Measurements from ENCODE around the gene OCRL. TPM values are rescaled to one million over a fixed set of nuclear protein-coding genes. Genes with fewer than 3 reads are reported as not detected.
"Not testable (repeated sequence)": the region's sequence is repeated elsewhere in the genome, so short reads cannot be mapped to it uniquely, and the experiment has no call there.

Gene OCRL
- total RNA-seq, 4 donors from 2014 or later = 32.4 to 72.1 (median 57.8) TPM

DNA sequence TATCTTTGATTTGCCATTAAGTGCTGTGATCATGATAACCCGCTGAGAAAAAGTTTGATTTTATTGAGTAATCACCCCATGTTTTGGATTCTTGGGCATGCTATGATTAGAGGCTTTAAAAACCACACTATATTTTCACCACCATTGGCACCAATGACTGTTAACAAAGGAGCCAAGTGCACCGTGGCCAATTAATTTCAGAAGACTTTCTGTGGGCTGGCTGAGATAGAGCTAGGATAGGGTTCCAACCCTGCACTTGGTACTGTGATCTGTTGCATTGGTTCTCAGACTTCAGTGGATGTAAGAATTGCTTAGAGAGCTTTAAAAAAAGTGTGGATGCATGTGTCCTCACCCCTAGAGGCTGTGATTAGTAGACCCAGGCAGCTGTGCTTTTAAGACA, 32.4 kb downstream of the OCRL start:
- Histone ChIP-seq H3K4me3 (no peak overlapping the region), H3K27ac (no peak overlapping the region), H3K36me3 (peaks cover 0 to 50% of the 10 kb centered on the region in 2 donors), H3K9me3 (no peaks in the 10 kb centered on the region), H3K27me3 (no peaks in the 10 kb centered on the region), H3K4me1 (peaks cover 0 to 23% (median 0%) of the 10 kb centered on the region in 3 donors)
- ATAC-seq = no peak
- 68 to 83% methylated on average over 2 of the region's 2 CpGs for WGBS, 2 donors (ENCODE audit: low coverage in 1 of 2)
- TF ChIP-seq POLR2A (IDR thresholded peaks at IDR 0.05) (no peak), POLR2AphosphoS5 (IDR thresholded peaks at IDR 0.05) (no peak), EP300 (IDR thresholded peaks at IDR 0.05) (no peak)
- TF ChIP-seq, protein P1, sequence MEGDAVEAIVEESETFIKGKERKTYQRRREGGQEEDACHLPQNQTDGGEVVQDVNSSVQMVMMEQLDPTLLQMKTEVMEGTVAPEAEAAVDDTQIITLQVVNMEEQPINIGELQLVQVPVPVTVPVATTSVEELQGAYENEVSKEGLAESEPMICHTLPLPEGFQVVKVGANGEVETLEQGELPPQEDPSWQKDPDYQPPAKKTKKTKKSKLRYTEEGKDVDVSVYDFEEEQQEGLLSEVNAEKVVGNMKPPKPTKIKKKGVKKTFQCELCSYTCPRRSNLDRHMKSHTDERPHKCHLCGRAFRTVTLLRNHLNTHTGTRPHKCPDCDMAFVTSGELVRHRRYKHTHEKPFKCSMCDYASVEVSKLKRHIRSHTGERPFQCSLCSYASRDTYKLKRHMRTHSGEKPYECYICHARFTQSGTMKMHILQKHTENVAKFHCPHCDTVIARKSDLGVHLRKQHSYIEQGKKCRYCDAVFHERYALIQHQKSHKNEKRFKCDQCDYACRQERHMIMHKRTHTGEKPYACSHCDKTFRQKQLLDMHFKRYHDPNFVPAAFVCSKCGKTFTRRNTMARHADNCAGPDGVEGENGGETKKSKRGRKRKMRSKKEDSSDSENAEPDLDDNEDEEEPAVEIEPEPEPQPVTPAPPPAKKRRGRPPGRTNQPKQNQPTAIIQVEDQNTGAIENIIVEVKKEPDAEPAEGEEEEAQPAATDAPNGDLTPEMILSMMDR (IDR thresholded peaks at IDR 0.05) = no peak

DNA sequence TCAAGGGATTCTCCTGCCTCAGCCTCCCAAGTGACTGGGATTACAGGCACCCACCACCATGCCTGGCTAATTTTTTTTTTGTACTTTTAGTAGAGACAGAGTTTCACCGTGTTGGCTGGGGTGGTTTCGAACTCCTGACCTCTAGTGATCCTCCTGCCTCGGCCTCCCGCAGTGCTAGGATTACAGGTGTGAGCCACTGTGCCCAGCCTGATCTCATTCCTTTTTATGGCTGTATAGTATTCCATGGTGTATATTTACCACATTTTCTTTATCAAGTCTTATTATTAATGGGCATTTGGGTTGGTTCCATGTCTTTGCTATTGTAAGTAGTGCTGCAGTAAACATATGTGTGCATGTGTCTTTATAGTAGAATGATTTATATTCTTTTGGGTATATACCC, 33.6 kb downstream of the OCRL start:
- H3K27ac ChIP-seq = not testable (repeated sequence)

DNA sequence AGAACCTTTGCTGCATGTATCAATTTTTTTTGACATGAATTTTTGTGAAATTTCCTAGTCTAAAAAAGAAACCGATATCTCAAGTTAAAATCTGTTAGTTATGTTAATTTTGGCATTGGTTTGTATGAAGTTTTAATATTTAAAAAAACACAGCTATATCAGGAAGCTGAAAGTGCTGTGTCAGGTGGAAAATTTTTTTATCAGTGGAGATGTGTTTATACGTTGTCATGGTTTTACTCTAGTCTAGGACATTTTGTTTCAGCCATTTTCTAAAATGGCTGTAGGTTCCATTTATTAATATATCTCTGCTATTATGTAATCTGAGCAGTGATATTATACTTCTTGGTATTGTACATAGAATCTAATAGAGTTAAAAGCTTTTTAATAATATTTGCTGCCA, 34.2 kb downstream of the OCRL start:
- 57 to 78% methylated on average over 2 of the region's 2 CpGs for WGBS, 2 donors (ENCODE audit: low coverage in 1 of 2)
- no peak for ATAC-seq
- no peaks in the 10 kb centered on the region for H3K27me3 ChIP-seq
- peaks cover 0 to 29% (median 0%) of the 10 kb centered on the region in 3 donors for H3K4me1 ChIP-seq
- no peak overlapping the region for H3K27ac ChIP-seq
- H3K4me3 ChIP-seq = no peak overlapping the region
- peaks cover 0 to 37% of the 10 kb centered on the region in 2 donors for H3K36me3 ChIP-seq
- TF ChIP-seq POLR2A (IDR thresholded peaks at IDR 0.05) (no peak), EP300 (IDR thresholded peaks at IDR 0.05) (no peak), POLR2AphosphoS5 (IDR thresholded peaks at IDR 0.05) (no peak)
- TF ChIP-seq, protein P1 (IDR thresholded peaks at IDR 0.05) = no peak
- H3K9me3 ChIP-seq = no peaks in the 10 kb centered on the region

More for the DNA sequence above, 33.6 kb downstream of the OCRL start:
- ATAC-seq, H3K4me3 ChIP-seq, H3K9me3 ChIP-seq, H3K27me3 ChIP-seq: not testable (repeated sequence)
- WGBS, 2 donors (ENCODE audit: low coverage in 1 of 2) = 92 to 93% methylated on average over 3 to 4 of the region's 4 CpGs
- Histone ChIP-seq H3K36me3 (peaks cover 0 to 42% of the 10 kb centered on the region in 2 donors), H3K4me1 (peaks cover 0 to 29% (median 0%) of the 10 kb centered on the region in 3 donors)

DNA sequence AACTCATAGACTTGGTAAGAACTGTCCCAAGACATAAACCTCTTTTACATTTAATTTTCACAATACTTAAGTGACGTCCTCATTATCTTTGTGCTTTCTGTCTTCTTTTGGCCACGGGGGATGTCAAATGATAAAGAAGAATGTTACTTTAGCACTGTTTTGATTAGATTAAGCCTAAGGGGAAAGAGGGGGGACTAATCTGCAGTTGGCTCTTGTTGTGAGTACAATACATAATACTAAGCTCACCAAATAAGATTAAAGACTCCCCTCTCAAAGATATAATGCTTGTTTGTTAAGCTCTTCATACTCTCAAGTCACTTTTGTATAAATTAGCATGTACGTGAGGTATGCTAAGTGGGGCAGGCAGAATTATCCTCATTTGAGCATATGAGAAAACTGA, 36.5 kb downstream of the OCRL start:
- Histone ChIP-seq H3K9me3 (no peaks in the 10 kb centered on the region), H3K4me3 (no peak overlapping the region), H3K27ac (no peak overlapping the region), H3K36me3 (peaks cover 0 to 21% of the 10 kb centered on the region in 2 donors), H3K27me3 (no peaks in the 10 kb centered on the region), H3K4me1 (peaks cover 0 to 29% (median 0%) of the 10 kb centered on the region in 3 donors)
- TF ChIP-seq POLR2A (IDR thresholded peaks at IDR 0.05) = no peak
- no peak for TF ChIP-seq EP300 (IDR thresholded peaks at IDR 0.05)
- 31 to 74% methylated on average over 2 to 3 of the region's 3 CpGs for WGBS, 2 donors (ENCODE audit: low coverage in 1 of 2)
- ATAC-seq = no peak

DNA sequence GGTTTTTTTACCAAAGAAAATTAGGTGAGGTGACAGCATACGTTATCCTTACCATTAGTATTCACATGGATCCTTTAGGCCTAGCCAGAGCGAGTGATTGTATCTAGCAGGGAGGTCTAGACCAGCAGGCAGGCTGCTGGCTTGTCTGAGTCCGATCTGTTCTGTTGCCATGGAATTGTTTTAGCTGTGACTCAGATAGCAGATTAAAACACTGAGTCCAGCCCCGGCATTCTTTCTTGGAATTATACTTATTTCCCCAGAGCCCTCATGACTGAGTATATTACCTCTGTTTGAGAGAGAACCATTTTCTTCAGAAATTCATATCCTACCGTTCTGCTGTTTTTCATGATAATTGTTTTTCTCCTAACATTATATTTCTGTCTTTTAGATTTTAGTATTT, 37.4 kb downstream of the OCRL start:
- no peaks in the 10 kb centered on the region for H3K27me3 ChIP-seq
- TF ChIP-seq POLR2AphosphoS5 (IDR thresholded peaks at IDR 0.05) (no peak), POLR2A (IDR thresholded peaks at IDR 0.05) (no peak), EP300 (IDR thresholded peaks at IDR 0.05) (no peak)
- TF ChIP-seq, protein P1 (IDR thresholded peaks at IDR 0.05) = no peak
- H3K4me1 ChIP-seq = peaks cover 0 to 22% (median 0%) of the 10 kb centered on the region in 3 donors
- ATAC-seq = peak; percentile 85
- 19 to 38% methylated on average over 5 of the region's 5 CpGs for WGBS, 2 donors (ENCODE audit: low coverage in 1 of 2)
- peak overlapping the region in 1 of 4 donors; percentile 38 for H3K27ac ChIP-seq
- H3K9me3 ChIP-seq = no peaks in the 10 kb centered on the region
- no peak overlapping the region for H3K4me3 ChIP-seq
- H3K36me3 ChIP-seq = peaks cover 0 to 21% of the 10 kb centered on the region in 2 donors

DNA sequence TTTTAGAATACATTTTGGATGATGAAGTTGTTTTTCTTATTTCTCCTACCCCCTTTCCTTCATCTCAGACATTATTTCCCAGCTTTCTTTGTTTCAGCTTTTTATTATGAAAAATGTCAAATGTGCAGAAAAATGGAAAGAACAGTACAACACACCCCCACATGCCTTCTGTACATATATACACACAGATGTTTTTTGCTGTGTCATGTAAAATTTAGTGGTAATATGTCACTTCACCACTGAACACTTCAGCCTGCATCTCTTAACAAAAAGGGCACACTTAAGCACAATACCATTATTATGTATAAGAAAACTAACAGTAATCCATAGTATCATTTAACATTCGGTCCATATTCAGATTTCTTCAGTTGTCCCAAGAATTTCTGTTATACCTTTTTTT, 37.8 kb downstream of the OCRL start:
- Histone ChIP-seq H3K27me3 (no peaks in the 10 kb centered on the region), H3K9me3 (no peaks in the 10 kb centered on the region), H3K36me3 (peaks cover 0 to 21% of the 10 kb centered on the region in 2 donors), H3K27ac (peak overlapping the region in 1 of 4 donors; percentile 38), H3K4me1 (peaks cover 0 to 18% (median 0%) of the 10 kb centered on the region in 3 donors), H3K4me3 (no peak overlapping the region)
- no peak for ATAC-seq
- WGBS, 2 donors (ENCODE audit: low coverage in 1 of 2) = 79 to 100% methylated on average over 1 of the region's 1 CpG
- TF ChIP-seq POLR2A (IDR thresholded peaks at IDR 0.05) (no peak), EP300 (IDR thresholded peaks at IDR 0.05) (no peak), POLR2AphosphoS5 (IDR thresholded peaks at IDR 0.05) (no peak)
- TF ChIP-seq, protein P1 (IDR thresholded peaks at IDR 0.05) = no peak

Data from gastroesophageal sphincter (tissue), 4 donors.